RCC 7860 (cell line): ENCODE results near the gene SLC9A3.

Experiments
- DNase-seq: peaks from one replicate; pipeline ENCODE4 v3.0.0-alpha.2; 2015; ENCODE audit warnings: low spot score
- FAIRE-seq: peaks from 2 replicates; lab custom pipeline; 2012; peaks lifted over from hg19 to GRCh38; lab: Jason Lieb, UNC

Gene SLC9A3

GRCh38 chr5:539469-540070 is 15.3 kb upstream of the SLC9A3 start:
- FAIRE-seq: no peak

GRCh38 chr5:538801-539468 is 14.7 kb upstream of the SLC9A3 start:
- DNase-seq: no peak
- no peak for FAIRE-seq

More at GRCh38 chr5:539469-540070, 15.3 kb upstream of the SLC9A3 start:
- DNase-seq: no peak

- DNase-seq (no peak), FAIRE-seq (no peak)
These were observed 14.1 kb upstream of the SLC9A3 start for GRCh38 chr5:538271-538771.

- DNase-seq: no peak
- FAIRE-seq: no peak
These were observed 13.4 kb upstream of the SLC9A3 start for GRCh38 chr5:537621-538071.

- no peak for DNase-seq
- no peak for FAIRE-seq
These were observed 12.8 kb upstream of the SLC9A3 start for GRCh38 chr5:537098-537497.

GRCh38 chr5:535846-536698 is 11.8 kb upstream of the SLC9A3 start:
- no peak for FAIRE-seq
- no peak for DNase-seq

- DNase-seq: no peak
- no peak for FAIRE-seq
These were observed 10.8 kb upstream of the SLC9A3 start for GRCh38 chr5:534743-535671.

GRCh38 chr5:533955-534742 is 9.9 kb upstream of the SLC9A3 start:
- no peak for FAIRE-seq

GRCh38 chr5:533243-533954 is 9.2 kb upstream of the SLC9A3 start:
- FAIRE-seq (no peak), DNase-seq (no peak)

More at GRCh38 chr5:533955-534742, 9.9 kb upstream of the SLC9A3 start:
- DNase-seq: no peak

GRCh38 chr5:532521-533242 is 8.4 kb upstream of the SLC9A3 start:
- FAIRE-seq (no peak), DNase-seq (no peak)

- no peak for FAIRE-seq
These were observed 7.6 kb upstream of the SLC9A3 start for GRCh38 chr5:531749-532315.

GRCh38 chr5:531101-531748 is 7.0 kb upstream of the SLC9A3 start:
- no peak for DNase-seq
- FAIRE-seq: no peak

More at GRCh38 chr5:531749-532315, 7.6 kb upstream of the SLC9A3 start:
- DNase-seq: no peak

- DNase-seq (no peak), FAIRE-seq (no peak)
These were observed 6.0 kb upstream of the SLC9A3 start for GRCh38 chr5:530001-530955.

GRCh38 chr5:528629-529511 is 4.6 kb upstream of the SLC9A3 start:
- no peak for FAIRE-seq
- DNase-seq: no peak
